Stimulated activated CD8-positive, alpha-beta memory T cell treated with anti-CD3 and anti-CD28 coated beads, Interleukin-7, amount 100 ng/mL, for 1 hour (primary cell): ENCODE results near the gene SYNE2.

Experiments
- DNase-seq, 2 donors: peaks; one replicate each; pipeline ENCODE4 v3.0.0-alpha.2; 2020; ENCODE audit warnings: low read depth in 2 of 2

The SYNE2 gene

DNA sequence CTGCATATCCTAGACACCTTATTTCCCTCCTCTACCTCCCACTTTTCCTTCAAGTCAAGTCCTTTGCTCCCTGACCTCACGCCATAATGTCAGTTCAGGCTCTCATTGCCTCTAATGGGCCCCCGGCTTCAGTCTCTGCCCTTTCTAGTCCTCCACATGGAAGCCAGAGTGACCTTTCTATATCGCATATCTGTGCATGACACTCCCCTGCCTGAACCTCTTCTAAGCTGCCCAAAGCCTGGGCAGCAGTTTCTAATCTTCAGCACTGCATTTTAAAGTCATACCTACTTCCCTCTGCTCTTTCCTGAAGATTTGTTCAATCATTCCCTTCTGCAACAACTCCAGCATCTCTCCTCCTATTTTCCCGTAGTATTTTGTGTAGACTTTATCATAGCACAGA, 395.9 kb downstream of the SYNE2 start:
- no peak for DNase-seq

DNA sequence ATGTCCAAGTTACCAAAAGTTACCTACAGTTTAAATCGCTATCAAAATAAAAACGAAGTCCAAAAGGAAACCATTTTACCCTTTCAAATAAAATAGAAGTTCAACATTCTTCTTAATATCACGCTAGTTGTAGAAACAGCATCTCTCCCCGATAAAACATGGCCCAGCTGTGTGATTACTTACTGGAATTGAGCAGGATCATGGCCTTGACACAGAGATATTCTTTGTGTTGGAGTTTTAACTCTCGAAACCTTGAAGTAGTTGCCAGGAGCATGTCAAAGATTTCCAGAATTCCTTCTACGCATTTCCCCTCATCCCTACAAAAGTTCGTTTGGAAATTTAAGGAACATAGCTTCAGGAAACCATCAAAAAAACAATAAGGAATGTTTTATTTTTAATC, 396.6 kb downstream of the SYNE2 start:
- DNase-seq: no peak

DNA sequence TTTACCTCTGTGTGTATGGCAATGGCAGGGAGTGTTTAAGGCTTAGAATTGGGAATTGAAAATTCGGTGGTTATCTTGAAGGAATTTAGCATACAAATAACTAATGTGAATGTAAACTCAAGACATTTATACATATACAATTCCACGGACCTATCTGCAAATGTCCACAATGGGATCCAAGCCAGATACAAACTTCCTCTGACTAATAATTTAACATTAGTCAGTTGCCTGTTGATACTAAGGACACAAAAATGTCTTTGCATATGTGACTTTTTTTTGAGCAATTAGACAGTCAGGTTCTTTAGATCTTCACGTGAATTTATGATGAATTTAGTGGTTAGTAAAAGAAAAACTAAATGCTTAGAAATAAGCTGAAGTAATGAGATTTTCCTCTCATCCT, 400.9 kb downstream of the SYNE2 start:
- DNase-seq: no peak

DNA sequence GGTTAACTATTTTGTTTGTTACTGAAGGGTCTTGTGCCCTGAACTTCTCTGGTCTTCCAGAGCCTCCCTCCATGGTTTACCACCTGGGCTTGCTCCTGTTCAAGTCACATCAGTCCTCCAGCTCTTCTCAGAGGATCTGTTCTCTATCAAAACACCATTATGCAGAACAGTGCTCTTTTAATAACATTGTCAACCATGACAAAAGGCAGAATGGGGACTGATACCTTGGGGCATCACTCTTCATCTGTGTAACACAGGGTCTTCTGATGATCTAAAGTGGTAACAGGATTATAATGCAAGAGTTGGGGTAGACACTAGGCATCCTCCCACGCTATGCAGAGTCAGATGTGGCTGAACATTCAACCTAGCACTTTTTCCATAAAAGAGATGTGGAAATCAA, 403.0 kb downstream of the SYNE2 start:
- DNase-seq: no peak

DNA sequence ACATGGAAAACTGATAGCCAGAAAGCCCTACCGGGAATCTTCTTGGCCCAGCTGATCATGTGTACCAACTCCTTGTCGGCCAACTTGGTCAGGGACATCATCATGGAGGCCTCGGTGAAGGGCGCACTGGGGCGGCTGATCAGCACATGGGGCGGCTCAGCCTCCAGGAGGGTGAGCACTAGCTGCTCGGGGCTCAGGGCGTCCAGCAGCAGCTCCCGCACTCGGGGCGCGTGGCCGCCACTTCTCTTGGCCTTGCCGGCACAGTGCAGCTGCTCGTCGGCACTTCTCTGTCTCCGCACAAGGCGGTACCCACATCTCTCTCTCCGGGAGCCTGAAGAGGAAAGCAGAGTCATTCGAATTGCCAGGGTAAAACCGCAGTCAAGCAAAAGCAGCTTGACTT, 407.6 kb downstream of the SYNE2 start:
- DNase-seq: no peak

DNA sequence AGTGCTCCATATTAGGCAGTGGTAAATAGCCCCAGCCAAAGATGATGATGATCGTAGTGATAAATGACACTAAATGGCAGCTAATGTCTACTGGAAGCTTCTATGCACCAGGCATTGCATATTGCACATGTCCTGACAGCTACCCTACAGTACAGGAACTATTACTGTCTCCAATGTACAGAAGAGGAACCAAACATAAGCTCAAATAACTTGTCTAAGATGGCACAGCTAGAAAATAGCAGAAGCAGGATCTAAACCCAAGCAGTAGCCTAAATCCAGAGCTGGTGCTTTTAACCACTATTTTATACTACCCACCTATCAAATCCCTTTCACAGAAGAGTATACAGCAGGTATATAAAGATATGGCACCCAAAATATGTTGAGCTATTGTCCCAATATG, 412.4 kb downstream of the SYNE2 start:
- no peak for DNase-seq

DNA sequence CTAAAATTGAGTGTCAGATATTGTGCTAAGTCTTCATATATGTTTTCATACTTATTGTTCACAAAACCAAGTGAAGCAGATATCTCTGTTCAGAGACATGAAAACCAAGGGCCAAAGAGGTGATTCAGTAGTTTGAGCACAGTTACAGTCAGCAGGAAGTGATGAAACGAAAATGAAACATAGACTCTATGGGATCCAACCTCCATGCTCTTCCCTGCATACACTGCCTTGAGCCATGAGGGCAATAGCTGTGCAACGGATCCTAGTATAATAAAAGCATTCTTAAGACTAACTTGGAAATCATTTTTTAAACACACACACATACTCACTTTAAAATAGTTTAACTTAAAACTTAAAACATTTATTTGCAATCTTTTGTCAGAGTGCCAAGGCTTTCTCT, 413.4 kb downstream of the SYNE2 start:
- DNase-seq: no peak

DNA sequence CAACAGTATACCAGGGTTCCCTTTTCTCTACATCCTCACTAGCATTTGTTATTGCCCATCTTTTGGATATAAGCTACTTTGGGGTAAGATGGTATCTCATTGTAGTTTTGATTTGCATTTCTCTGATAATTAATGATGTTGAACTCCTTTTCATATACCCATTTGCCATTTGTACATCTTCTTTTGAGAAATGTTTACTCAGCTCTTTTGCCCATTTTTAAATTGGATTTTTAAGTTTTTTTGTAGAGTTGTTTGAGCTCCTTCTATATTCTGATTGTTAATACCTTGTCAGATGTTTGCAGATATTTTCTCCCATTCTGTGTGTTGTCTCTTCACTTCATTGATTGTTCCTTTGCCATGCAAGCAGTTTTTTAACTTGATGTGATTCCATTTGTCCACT, 419.2 kb downstream of the SYNE2 start:
- DNase-seq: no peak
